ENCODE measurements around the gene FSIP1.

FSIP1 gene

DNA sequence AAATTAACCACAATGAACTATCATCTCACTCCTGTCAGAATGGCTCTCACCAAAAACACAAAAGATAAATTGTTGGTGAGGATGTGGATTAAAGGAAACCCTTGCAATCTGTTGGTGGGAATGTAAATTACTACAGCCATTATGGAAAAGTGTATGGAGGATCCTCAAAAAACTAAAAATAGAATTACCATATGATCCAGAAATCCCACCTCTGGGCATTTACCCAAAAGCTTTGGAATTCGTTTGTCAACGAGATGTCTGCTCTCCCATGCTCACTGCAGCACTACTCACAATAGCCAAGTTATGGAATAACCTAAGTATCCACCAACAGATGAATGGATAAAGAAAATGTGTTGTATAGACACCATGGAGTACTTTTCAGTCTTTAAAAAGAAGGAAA lies 21.6 kb downstream of the FSIP1 start:
- no peak for DNase-seq (ENCODE audit: low read depth in 2 of 2, low spot score in 1 of 2)

DNA sequence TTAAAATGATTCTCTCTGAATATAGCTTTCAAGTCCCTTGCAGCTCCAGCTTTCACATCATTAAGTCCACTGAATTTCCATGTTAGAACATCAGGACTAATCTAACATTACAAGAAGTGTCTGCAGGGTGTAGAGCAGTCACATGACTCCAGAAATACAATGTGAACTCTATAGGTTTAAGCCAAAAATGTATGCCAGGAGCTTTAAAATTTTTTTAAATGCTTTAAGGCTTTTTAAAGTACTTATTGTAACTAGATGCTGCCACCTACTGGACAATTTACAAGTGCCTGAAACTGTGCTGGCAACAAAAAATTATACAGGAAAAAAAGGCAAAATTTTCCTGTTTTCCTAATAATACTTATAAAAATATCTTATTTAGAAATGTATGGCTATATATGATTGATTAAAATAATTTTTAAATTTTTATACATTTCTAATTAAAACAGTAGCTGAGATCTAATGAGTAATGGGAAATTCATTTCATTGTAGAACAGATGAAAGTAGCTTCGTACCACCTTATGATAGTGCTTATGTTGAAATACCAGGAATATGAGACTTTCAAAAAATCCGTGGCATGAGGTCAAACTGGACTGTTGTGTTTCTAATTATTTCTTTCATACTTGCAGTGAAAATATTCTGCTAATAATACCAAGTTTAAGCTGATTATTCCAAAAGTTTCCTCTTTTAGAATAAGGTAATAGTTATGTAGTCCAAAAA lies 25.7 kb downstream of the FSIP1 start:
- no peak for DNase-seq (ENCODE audit: low read depth in 2 of 2, low spot score in 1 of 2)

DNA sequence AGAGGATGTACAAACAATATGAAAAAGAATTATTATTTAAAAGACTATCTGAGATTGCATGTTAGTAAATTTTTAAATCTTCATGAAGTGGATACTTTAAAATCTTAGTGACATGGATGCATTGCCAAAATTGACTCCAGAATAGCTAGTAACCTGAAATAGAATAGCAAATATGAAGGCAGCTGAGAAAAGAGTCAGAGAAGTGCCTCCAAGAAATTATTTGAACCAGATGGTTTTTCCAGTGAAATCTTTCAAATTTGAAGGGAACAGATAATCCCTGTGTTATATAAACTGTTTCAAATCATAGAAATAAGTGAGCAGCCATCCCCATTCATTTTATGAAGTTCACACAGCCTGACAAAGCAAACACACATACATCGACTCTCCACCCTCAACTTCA lies 29.6 kb downstream of the FSIP1 start:
- DNase-seq (ENCODE audit: low read depth in 2 of 2, low spot score in 1 of 2), result no peak

DNA sequence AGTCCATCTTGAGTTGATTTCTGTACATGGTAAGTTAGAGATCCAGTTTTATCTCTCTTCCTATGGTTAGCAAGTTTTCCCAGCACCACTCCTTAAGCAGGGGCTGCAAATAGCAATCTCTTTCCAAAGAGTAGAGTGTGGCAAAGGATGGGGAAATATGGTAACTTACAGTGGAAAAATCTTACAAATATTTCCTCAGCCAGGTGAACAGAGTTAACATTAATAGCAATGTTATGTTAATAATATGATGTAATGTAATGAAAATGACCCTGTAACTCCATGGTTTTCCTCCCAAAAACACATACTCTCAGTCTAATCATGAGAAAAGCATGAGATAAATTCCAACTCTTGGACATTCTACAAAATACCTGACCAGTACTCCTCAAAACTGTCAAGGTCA lies 30.4 kb downstream of the FSIP1 start:
- DNase-seq (ENCODE audit: low read depth in 2 of 2, low spot score in 1 of 2), result no peak

DNA sequence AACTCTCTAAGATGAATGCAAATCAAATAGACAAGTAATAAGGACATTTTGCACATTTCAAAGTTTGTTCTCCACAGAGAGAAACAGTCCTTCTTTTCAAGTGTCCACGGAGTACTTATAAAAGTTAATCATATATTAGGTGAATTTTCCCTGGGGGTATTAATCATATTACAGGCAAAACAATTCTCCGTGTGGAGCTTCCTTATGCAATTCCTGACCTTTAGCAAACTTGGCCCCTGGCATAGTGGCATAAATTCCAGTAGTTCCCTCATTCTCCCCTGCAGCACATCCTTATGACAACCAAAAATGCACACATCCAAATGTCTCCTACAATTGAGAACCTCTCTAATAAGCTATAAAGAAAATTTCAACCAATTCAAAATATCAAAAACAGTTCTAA lies 34.4 kb downstream of the FSIP1 start:
- no peak for DNase-seq (ENCODE audit: low read depth in 2 of 2, low spot score in 1 of 2)

DNA sequence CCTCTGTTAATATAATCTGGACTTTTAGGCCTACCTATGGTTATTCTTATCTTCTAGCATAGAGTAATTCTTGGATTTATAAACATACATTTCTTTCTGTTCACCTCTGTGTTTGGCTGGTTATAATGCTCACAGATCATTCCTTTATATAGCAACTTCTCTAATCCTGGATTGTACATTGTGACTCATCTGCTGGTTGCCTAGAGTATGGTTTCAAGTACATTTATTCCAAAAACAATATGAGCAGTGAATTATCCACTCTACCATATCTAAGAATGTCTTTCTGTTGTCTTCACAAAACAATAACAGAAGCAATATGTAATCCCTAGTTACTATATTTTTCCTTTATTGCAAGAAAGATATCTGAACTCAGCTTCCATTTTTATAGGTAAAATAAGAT lies 35.3 kb downstream of the FSIP1 start:
- DNase-seq (ENCODE audit: low read depth in 2 of 2, low spot score in 1 of 2), result no peak

DNA sequence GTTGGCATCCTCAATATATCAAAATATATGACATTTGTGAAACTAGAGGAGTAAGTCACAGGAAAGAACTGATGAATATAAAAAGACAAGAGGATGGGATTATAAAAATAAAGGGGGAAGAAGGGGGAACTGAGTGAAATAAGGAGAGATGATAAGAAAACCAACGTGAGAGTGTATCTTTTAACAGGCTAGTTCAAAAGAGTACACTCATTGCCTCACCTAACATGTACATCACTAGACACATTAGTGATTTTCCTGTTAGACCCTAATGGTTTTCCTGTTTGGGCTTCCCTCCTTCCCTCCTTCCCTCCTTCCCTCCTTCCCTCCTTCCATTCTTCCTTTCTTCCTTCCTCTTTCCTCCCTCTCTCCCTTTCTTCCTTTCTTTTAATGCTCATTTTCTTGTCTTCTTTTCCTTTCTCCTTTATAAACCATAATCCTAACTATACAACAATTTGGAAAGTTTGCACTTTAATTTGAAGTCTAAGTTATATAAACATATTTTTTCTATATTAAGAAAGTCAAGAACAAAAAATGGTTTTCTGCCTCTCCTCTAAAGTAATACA lies 35.8 kb downstream of the FSIP1 start:
- no peak for DNase-seq (ENCODE audit: low read depth in 2 of 2, low spot score in 1 of 2)

DNA sequence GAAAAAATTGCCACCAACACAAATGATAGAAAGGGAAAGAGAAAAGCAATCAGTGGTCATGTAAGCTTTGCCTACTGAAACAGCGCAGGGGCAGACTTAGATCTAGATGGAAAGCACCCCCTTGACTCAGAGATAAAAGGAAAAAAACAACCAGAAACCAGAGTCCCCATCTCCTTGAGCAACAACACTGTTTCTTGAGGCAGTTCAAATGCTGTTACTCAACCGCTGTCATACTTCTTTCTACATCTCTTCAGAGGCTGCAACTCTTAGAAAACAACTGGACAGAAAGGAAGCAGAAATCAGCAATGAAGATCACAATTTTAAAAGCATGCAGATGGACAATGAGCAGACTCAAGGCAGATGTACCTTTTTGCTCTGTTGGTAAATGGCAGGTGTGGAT lies 36.5 kb downstream of the FSIP1 start:
- DNase-seq (ENCODE audit: low read depth in 2 of 2, low spot score in 1 of 2), result no peak

DNA sequence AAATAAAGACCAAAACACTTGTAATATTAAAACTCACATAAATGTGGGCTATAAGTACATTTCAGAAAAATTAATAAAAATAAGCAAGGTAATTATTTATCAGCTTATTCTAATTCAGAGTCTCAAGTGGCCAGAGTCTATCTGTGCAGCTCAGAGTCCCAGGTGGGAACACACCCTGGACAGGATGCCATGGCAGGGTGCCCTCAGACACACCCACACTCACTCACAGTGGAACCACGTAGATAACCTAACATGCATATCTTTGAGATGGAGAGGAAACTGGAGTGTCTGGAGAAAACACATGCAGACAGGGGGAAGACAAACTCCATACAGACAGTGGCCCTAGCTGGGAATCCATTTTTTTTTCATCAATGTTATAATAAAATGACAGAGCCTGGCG lies 37.2 kb downstream of the FSIP1 start:
- DNase-seq (ENCODE audit: low read depth in 2 of 2, low spot score in 1 of 2), result no peak

DNA sequence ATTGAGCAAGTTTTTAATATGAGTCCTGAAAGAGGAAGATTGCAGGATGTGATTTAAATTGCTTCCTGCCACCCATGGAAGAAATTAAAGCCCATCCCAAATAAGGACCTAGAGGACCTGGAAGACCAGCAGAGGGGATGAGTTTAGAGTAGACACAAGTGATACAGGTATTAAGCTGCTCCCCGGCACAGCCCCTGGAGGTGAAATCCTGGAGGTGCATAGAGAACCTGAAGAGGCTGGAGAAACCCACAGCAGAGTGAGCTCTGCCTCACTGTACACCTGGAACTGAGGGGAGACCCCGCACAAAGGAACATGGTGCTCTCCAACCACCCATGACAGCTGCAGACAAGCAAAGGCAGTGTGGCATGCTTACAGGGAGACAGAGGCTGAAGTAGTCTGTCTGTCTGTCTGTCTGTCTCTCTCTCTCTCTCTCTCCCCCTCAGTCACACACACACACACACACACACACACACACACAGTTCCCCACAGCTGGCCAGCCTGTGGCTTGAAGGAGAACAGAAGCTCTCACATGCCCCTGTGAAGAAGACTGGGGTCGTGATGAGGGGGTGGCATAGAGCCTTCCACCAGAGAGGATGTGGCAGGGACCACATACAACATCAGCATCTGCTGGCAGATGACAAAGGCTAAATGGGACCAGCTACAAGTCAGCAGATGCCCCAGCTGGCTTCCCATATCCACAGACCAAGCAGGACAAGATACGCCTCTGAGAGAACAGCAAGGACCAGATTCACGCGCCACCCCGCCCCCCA lies 38.1 kb downstream of the FSIP1 start:
- DNase-seq (ENCODE audit: low read depth in 2 of 2, low spot score in 1 of 2), result no peak

DNA sequence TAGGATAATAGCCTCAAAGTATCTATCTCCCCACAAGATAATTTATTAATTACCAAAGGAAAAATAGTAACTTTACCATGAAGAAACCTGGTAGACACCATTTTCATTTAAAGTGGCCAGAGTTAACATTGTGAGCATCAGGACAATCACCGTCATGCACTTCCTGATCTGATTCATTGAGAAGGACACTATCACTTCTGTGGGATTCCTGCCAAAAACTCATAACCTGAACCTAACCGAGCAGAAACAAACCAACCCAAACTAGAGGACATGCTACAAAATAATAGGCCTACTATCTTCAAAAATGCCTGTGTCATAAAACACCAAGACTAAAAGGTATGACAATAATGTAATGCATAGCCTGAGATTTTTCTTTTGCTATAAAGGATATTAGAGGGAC lies 39.0 kb downstream of the FSIP1 start:
- DNase-seq (ENCODE audit: low read depth in 2 of 2, low spot score in 1 of 2), result no peak

DNA sequence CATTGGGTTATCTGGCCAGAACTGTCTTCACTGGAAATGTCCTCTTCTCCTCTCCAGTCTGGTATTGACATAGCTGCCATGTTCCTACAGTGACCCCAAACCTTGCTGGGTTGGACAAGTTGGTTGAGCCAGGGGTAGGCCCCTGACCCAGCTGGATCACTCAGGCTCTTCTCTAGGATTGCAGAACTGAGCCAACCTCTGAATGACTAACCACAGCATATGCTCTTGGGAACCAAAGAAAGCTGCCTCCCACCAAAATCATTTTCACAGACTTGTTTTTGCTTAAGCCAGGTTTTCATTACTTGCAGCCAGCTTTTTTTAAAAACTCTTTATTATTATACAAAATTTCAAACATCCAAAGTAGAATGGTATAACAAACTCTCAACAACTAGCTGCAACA lies 41.4 kb downstream of the FSIP1 start:
- DNase-seq (ENCODE audit: low read depth in 2 of 2, low spot score in 1 of 2), result no peak

DNA sequence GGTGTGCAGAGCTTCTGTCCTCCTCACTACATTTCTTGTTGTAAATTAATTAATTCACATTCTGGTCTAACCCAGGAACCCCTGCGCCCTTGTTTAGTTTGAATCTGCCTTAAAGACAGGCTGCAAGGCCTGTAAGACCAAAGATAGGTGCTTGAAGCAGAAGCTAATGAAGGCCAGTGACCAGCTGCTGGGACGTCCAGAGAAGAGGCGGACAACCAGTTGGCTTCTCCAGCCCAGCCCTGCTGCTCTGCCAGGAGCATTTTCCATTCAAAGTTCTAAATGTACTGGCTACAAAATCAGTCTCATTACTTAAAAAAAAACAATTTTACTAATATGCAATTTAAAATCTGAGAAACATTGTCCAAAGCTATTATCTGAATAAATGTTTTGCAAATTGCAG lies 43.6 kb downstream of the FSIP1 start:
- no peak for DNase-seq (ENCODE audit: low read depth in 2 of 2, low spot score in 1 of 2)

DNA sequence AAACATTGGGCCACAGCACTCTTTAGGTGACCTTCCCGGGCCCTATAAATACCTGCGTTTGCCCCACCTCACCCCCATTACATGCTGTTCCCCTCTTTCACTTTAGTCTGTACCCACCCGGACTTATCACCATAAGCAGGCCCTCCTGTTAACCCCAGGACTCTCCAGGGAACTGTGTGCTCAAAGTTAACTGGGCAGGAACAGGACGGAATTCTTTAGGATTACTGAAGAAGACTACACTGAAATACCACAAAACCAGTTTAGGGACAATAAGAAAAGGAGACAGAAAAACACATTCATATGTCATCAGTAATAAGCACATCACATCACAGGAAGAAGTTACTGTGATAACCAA lies 45.5 kb downstream of the FSIP1 start:
- DNase-seq (ENCODE audit: low read depth in 2 of 2, low spot score in 1 of 2), result no peak

DNA sequence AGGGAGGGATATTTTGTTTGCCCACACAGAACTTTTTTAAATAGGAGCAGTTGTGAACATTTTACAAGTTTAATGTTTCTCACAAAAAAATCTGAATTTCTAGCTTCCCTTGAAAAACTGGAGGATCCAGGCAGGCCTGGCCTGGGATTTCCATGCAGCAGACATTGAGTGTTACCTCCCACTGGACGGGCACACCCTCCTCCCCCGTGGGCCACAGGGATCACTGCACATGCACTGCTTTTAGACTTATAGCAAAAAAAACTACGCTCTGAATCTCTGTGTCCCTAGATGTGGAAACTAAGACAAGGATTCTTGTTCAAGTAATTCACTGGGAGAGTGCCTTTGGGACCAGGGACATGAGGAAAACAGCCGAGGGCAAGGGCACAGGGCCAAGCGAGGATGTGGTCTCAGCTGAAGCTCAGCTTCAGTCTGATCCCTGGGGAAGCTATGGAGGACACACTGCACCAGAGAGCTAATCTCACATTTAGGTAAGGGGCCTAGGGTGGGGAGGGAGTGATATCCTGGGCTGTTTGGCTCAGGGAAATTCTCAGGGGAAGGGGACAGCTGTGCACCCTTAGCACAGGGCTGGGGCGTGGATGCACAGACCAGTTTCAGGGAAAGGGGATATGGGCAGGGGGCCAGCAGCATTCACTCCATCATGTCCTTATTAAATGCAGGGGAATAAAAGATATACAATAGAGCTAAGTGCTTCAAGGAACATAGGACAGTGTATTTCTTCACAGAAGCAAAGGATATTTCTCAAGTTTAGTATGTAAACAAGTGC lies 46.0 kb downstream of the FSIP1 start:
- DNase-seq (ENCODE audit: low read depth in 2 of 2, low spot score in 1 of 2), result no peak

DNA sequence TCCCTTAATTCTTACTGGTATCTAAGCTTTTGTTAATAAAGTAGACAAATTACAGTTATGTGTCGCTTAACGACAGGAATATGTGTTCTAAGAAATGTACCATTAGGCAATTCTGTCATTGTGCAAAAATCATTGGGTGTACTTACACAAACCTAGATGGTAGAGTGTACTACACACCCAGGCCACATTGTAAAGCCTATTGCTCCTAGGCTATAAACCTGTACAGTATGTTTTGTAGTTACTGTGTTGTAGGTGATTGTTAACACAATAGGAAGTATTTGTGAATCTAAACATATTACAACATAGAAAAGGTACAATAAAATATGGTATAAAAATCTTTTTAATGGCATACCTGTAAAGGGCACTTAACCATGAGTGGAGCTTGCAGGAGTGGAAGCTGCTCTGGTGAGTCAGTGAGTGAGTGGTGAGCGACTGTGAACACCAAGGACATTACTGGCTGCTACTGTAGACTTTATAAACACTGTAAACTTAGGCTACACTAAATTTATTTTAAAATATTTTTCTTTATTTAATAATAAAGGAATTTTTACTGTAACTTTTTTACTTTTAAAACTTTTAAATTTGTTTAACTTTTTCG lies 47.4 kb downstream of the FSIP1 start:
- no peak for DNase-seq (ENCODE audit: low read depth in 2 of 2, low spot score in 1 of 2)

DNA sequence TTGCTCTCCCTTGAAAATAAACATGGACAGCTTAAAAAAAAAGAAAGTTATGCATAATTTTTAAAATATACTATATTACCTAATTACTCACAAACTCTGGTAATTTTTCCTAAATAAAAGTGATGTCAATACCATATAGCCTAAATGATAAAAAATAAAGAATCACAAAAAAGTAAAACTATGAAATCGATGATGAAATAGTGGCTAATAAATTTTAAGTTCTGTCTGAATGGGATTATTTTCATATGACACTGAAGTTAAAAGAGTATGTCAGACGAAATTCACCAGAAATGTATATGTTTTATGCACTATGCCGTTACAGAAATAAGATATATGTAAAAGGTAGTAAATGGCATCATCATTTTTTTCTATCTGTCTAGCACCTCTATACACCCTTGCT lies 51.4 kb downstream of the FSIP1 start:
- no peak for DNase-seq (ENCODE audit: low read depth in 2 of 2, low spot score in 1 of 2)

DNA sequence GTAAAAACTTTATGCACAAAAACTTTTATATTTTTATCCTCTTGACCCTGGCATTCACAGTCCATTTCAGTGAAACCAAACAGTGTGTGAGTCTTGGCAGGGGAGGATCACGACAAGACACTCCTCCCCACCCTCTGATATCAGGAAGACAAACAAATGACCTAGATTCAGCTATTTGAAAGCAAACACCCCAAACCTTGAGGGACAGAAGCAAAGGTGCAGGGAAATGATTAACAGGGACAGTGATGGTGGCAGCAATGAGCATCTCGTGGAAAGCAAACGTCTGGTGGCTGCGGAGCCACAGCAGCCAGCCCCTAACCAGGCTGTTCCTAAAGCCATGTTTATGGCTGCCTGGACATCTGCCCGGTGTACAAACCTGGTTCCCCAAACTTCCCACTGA lies 52.1 kb downstream of the FSIP1 start:
- no peak for DNase-seq (ENCODE audit: low read depth in 2 of 2, low spot score in 1 of 2)

DNA sequence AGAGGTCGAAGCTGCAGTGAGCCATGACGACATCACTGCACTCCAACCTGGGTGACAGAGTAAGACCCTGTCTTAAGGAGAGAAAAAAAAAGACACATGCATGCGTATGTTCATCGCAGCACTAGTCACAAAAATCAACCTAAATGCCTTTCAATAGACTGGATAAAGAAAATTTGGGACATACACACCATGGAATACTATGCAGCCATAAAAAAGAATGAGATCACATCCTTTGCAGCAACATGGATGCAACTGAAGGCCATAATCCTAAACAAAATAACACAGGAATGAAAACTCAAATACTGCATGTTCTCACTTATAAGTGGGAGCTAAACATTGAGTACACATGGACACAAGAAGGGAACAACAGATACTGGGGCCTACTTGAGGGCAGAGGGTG lies 53.1 kb downstream of the FSIP1 start:
- no peak for DNase-seq (ENCODE audit: low read depth in 2 of 2, low spot score in 1 of 2)

DNA sequence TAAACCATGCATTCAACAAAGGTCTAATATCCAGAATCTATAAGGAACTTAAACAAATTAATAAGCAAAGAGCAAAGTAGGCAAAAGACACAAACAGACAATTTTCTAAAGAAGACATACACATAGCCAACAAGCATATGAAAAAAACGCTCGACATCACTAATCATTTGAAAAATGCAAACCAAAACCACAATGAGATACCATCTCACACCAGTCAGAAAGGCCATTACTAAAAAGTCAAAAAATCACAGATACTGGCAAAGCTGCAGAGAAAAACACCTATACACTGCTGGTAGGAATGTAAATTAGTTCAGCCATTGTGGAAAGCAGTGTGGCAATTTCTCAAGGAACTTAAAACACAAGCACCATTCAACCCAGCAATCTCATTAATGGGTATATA lies 53.8 kb downstream of the FSIP1 start:
- no peak for DNase-seq (ENCODE audit: low read depth in 2 of 2, low spot score in 1 of 2)

DNA sequence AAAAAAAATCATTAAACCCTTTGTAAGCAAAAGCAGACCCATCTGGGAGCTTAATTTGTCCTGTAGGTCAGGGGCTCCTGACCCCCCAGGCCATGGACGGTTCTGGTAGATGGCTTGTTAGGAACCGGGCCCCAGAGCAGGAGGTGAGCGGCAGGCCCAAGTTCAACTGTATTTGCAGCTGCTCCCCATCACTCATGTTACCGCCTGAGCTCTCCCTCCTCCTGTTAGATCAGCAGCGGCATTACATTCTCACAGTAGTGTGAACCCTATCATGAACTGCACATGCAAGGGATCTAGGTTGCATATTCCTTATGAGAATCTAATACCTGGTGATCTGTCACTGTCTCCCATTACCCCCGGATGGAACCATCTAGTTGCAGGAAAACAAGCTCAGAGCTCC lies 60.7 kb downstream of the FSIP1 start:
- no peak for DNase-seq (ENCODE audit: low read depth in 2 of 2, low spot score in 1 of 2)

All from stimulated activated CD8-positive, alpha-beta memory T cell treated with anti-CD3 and anti-CD28 coated beads, Interleukin-4, amount 100 ng/mL, for 1 hour (primary cell).